Aorta (tissue), 5 donors: Measurements from ENCODE around the gene MAN2A1. TPM values are rescaled to one million over a fixed set of nuclear protein-coding genes. Genes with fewer than 3 reads are reported as not detected.

Source experiments
- ATAC-seq: fragments of 200-7000 bp; cut with Tn5 transposase; one replicate; pipeline ENCODE4 v1.9.1; 2022; ENCODE audit warnings: moderate library complexity; ENCODE audit not compliant: low FRiP score
- DNase-seq, 2 donors: peaks; one replicate each; pipeline ENCODE4 v3.0.0-alpha.2; 2020
- H3K27ac ChIP-seq, 2 donors: one replicate each; pipeline ENCODE4 v1.5.1; 2013; ENCODE audit warnings: low read length in 2 of 2, mild to moderate bottlenecking in 2 of 2, moderate library complexity in 2 of 2, control low read depth in 1 of 2, inconsistent platforms in 1 of 2, low read depth in 1 of 2
- H3K27me3 ChIP-seq, 2 donors: one replicate each; pipeline ENCODE4 v1.6.1; 2013; ENCODE audit warnings: control low read depth in 1 of 2, low read length in 1 of 2, mild to moderate bottlenecking in 1 of 2, moderate library complexity in 1 of 2; ENCODE audit not compliant: insufficient read depth in 2 of 2, control insufficient read depth in 1 of 2
- H3K36me3 ChIP-seq, 2 donors: one replicate each; pipeline ENCODE4 v1.6.1; 2013; ENCODE audit warnings: control low read depth in 1 of 2, low read length in 1 of 2, mild to moderate bottlenecking in 1 of 2; ENCODE audit not compliant: insufficient read depth in 2 of 2, control insufficient read depth in 1 of 2
- H3K4me1 ChIP-seq, 2 donors: one replicate each; pipeline ENCODE4 v1.6.1; 2013; ENCODE audit warnings: low read length in 2 of 2, control low read depth in 1 of 2, mild to moderate bottlenecking in 1 of 2, moderate library complexity in 1 of 2; ENCODE audit not compliant: insufficient read depth in 2 of 2, control insufficient read depth in 1 of 2
- H3K4me3 ChIP-seq, 2 donors: one replicate each; pipeline ENCODE4 v1.5.1; 2013; ENCODE audit warnings: low read length in 2 of 2, control low read depth in 1 of 2, mild to moderate bottlenecking in 1 of 2
- H3K9me3 ChIP-seq: one replicate; pipeline ENCODE4 v1.6.1; 2013; ENCODE audit warnings: mild to moderate bottlenecking, low read length; ENCODE audit not compliant: control insufficient read depth
- WGBS, 2 donors: extraction: QIAGEN DNeasy Blood & Tissue Kit; methylation state at CpG; one replicate each; pipeline ENCODE4 v1.1.7; 2013; 5-methylcytosine and 5-hydroxymethylcytosine counted together
- intact Hi-C, 2 donors: fragments of 100-400 bp; cut with DNase I; formaldehyde crosslinking; loops; one replicate each; pipeline versions ENCODE4 v1.14.2 to v1.15.0; 2022
- polyA plus RNA-seq, 2 donors: library from polyadenylated mRNA; stranded (reverse); fragments of 200-250 nt; gene quantifications; one replicate each; pipeline ENCODE4 v1.2.3, GENCODE V29; 2013
- total RNA-seq, 2 donors: library from RNA; stranded (reverse); fragmentation: NEBNext Ultra II Directional; extraction: Animal tissue kit (Norgen Biotek cat#: 25700); gene quantifications; one replicate each; pipeline ENCODE4 v1.2.1, GENCODE V29; 2021
- donor health status: healthy with polysubstance abuse.
- donor health status: Bipolar disorder and iron deficiency.
- donor health status: DM: no; HTN: no; CAD: no.
- donor health status: DM: no; HTN: no; CAD: no.
- donor health status: DM: yes; HTN: yes; CAD: no.

The MAN2A1 gene
- total and polyA plus RNA-seq, 4 donors, result 14.5 to 69.7 (median 40.6) TPM

DNA sequence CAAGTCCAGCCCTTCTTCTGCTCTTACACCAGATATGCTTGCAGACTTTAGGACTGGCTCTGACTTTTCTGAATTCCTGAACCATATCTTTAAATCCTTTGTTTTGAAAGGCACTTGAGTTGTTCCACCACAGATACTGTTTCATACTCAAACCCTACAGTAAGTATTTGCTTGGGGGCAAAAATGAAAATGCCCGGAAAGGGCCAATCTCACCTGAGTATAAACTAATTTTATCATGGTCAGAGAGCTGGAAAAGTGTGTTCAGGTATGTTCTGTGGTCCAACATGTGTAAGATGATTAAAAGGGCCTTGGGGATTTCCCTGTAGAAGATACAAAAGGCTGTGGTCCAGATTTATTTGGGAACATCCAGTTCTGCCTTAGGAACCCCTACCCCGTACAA is 225.2 kb downstream of the MAN2A1 start:
- Histone ChIP-seq H3K9me3 (peaks cover 1% of the 10 kb centered on the region), H3K36me3 (no peaks in the 10 kb centered on the region), H3K4me1 (no peaks in the 10 kb centered on the region), H3K27ac (no peak overlapping the region), H3K27me3 (no peaks in the 10 kb centered on the region), H3K4me3 (no peak overlapping the region)
- 93 to 94% methylated on average over 2 of the region's 2 CpGs for WGBS, 2 donors
- DNase-seq (no peak), ATAC-seq (no peak)
- intact Hi-C loops, result no loop called here

GRCh38 chr5:109916481-109917153 is 226.9 kb downstream of the MAN2A1 start:
- Histone ChIP-seq H3K4me3 (no peak overlapping the region), H3K9me3 (peaks cover 2% of the 10 kb centered on the region), H3K36me3 (no peaks in the 10 kb centered on the region), H3K27ac (no peak overlapping the region), H3K27me3 (no peaks in the 10 kb centered on the region), H3K4me1 (peaks cover 0 to under 1% of the 10 kb centered on the region in 2 donors)
- 88 to 93% methylated on average over 4 of the region's 4 CpGs for WGBS, 2 donors
- no peak for DNase-seq
- intact Hi-C loops, result no loop called here
- ATAC-seq, result no peak
